B cell (primary cell): ENCODE results near the gene CBLN3. TPM values are rescaled to one million over a fixed set of nuclear protein-coding genes. Genes with fewer than 3 reads are reported as not detected.
A peak's percentile ranks its signal among the peaks of the same experiment; 100 is the strongest.

Experiments used
- ATAC-seq: fragments of 200-7000 bp; cut with Tn5 transposase; one replicate; pipeline ENCODE4 v1.10.0; 2021; ENCODE audit warnings: low read depth, mild to moderate bottlenecking, moderate number of reproducible peaks, moderate library complexity
- CTCF ChIA-PET: fragments of 350-600 bp; sonication (Branson Sonifier 250); formaldehyde crosslinking; loops from one replicate; lab custom pipeline; 2021; ENCODE audit warnings: antibody characterized with exemption, inconsistent platforms; lab: Charles Lee
- POLR2A ChIA-PET: fragments of 350-600 bp; sonication (Branson Sonifier 250); formaldehyde crosslinking; loops from one replicate; lab custom pipeline; 2021; ENCODE audit warnings: antibody characterized with exemption; lab: Charles Lee
- DNase-seq: peaks from one replicate; pipeline ENCODE4 v3.0.0; 2013
- H2AFZ ChIP-seq: 2 replicates; pipeline ENCODE4 v1.6.1; 2012; ENCODE audit warnings: mild to moderate bottlenecking, low read depth, low read length; ENCODE audit not compliant: insufficient read depth, poor library complexity, severe bottlenecking
- H3K27ac ChIP-seq, 2 donors: 1 replicate in 1 of 2; 2 replicates in 1 of 2; pipeline ENCODE4 v1.5.1; 2012 to 2013; ENCODE audit warnings: low read length in 2 of 2, mild to moderate bottlenecking in 2 of 2, moderate library complexity in 1 of 2
- H3K27me3 ChIP-seq, 4 experiments: fragments of 200-600 bp in 1 of 4; sonication (generic) in 1 of 4; replicated peaks in 1 of 4; 1 replicate in 2 of 4; 2 replicates in 2 of 4; pipeline versions ENCODE4 v1.6.1 to v1.7.0; 2013 to 2016; ENCODE audit warnings: low read length in 3 of 4, mild to moderate bottlenecking in 2 of 4, mixed read lengths in 1 of 4, moderate library complexity in 1 of 4; ENCODE audit not compliant: insufficient read depth in 4 of 4, control insufficient read depth in 3 of 4; ENCODE audit errors: control extremely low read depth in 1 of 4
- H3K36me3 ChIP-seq, 2 experiments: replicated peaks in 1 of 2; 1 replicate in 1 of 2; 2 replicates in 1 of 2; pipeline versions ENCODE4 v1.6.1 to v1.7.1; 2013; ENCODE audit warnings: low read length in 1 of 2; ENCODE audit not compliant: insufficient read depth in 2 of 2, control insufficient read depth in 1 of 2; ENCODE audit errors: control extremely low read depth in 1 of 2, extremely low read depth in 1 of 2
- H3K4me1 ChIP-seq, 2 donors: fragments of 200-600 bp in 1 of 2; sonication (generic) in 1 of 2; 1 replicate in 1 of 2; 2 replicates in 1 of 2; pipeline versions ENCODE4 v1.5.1 to v1.6.1; 2013 to 2017; ENCODE audit warnings: low read length in 2 of 2; ENCODE audit not compliant: control insufficient read depth in 2 of 2, insufficient read depth in 2 of 2
- H3K4me2 ChIP-seq: replicated peaks from 2 replicates; pipeline ENCODE3; 2012; ENCODE audit warnings: mild to moderate bottlenecking, low read depth, low read length; ENCODE audit not compliant: poor library complexity, severe bottlenecking
- H3K4me3 ChIP-seq, 5 experiments: fragments of 200-600 bp in 1 of 5; sonication (generic) in 1 of 5; 1 replicate in 3 of 5; 2 replicates in 2 of 5; pipeline versions ENCODE4 v1.5.1 to v1.7.0; 2011 to 2016; ENCODE audit warnings: low read length in 4 of 5, mild to moderate bottlenecking in 4 of 5, low read depth in 2 of 5, control low read depth in 1 of 5, moderate library complexity in 1 of 5; ENCODE audit not compliant: insufficient read depth in 1 of 5; ENCODE audit errors: control extremely low read depth in 1 of 5, extremely low read depth in 1 of 5
- H3K79me2 ChIP-seq: fragments of 200-600 bp; sonication (generic); one replicate; pipeline ENCODE4 v1.6.0; 2016; ENCODE audit warnings: low read length; ENCODE audit not compliant: control insufficient read depth, insufficient read depth
- H3K9ac ChIP-seq: fragments of 200-600 bp; sonication (generic); 2 replicates; pipeline ENCODE4 v1.6.1; 2017; ENCODE audit warnings: mild to moderate bottlenecking, low read length, moderate library complexity
- H3K9me3 ChIP-seq, 3 donors: one replicate each; pipeline versions ENCODE4 v1.6.1 to v1.7.1; 2013; ENCODE audit warnings: low read length in 2 of 3; ENCODE audit not compliant: control insufficient read depth in 2 of 3, insufficient read depth in 1 of 3; ENCODE audit errors: control extremely low read depth in 1 of 3
- H4K20me1 ChIP-seq: 2 replicates; pipeline ENCODE4 v1.6.0; 2012; ENCODE audit warnings: mild to moderate bottlenecking, low read length; ENCODE audit not compliant: insufficient read depth, control insufficient read depth, poor library complexity, severe bottlenecking
- H3K27ac Mint-ChIP-seq: one replicate; pipeline ENCODE4 v1.8.0; 2021; ENCODE audit warnings: mixed read lengths
- H3K27me3 Mint-ChIP-seq: one replicate; pipeline ENCODE4 v1.8.0; 2021; ENCODE audit warnings: mixed read lengths
- H3K4me1 Mint-ChIP-seq: one replicate; pipeline ENCODE4 v1.8.0; 2021; ENCODE audit warnings: mixed read lengths
- H3K4me3 Mint-ChIP-seq: one replicate; pipeline ENCODE4 v1.8.0; 2021; ENCODE audit warnings: mixed read lengths
- H3K9me3 Mint-ChIP-seq: one replicate; pipeline ENCODE4 v1.8.0; 2022; ENCODE audit warnings: mixed read lengths; ENCODE audit not compliant: insufficient read depth
- CTCF ChIP-seq: fragments of 200-600 bp; IDR thresholded peaks from one replicate; pipeline ENCODE4 v1.8.0; 2022; ENCODE audit warnings: antibody characterized with exemption, mild to moderate bottlenecking
- EZH2 ChIP-seq: IDR thresholded peaks from 2 replicates; pipeline ENCODE4 v1.6.1; 2012; ENCODE audit warnings: borderline replicate concordance, low read depth, mild to moderate bottlenecking, moderate library complexity, low read length; ENCODE audit not compliant: insufficient read depth, poor library complexity, severe bottlenecking
- WGBS: methylation state at CpG from one replicate; pipeline ENCODE4 v1.1.5; 2013; ENCODE audit warnings: missing lambda C conversion rate; ENCODE audit not compliant: insufficient coverage; 5-methylcytosine and 5-hydroxymethylcytosine counted together
- intact Hi-C: fragments of 100-400 bp; cut with micrococcal nuclease; formaldehyde crosslinking; loops from one replicate; pipeline ENCODE4 v1.10.0; 2022
- polyA plus RNA-seq: library from polyadenylated mRNA; depleted of rRNA; stranded (reverse); fragments of >200 nt; gene quantifications from 2 replicates; pipeline ENCODE4 v1.2.3, GENCODE V29; 2012
- total RNA-seq, 2 donors: library from RNA; stranded (reverse); fragments of 120-200 nt in 1 of 2; gene quantifications; 1 replicate in 1 of 2; 2 replicates in 1 of 2; pipeline versions ENCODE4 v1.2.3 to v1.2.4, GENCODE V29; 2013 to 2022

Gene CBLN3
- total and polyA plus RNA-seq, 2 donors (not counting 1 experiment from before 2014, with no cell fraction given), result 35.0 to 134 TPM

- no CpG with 5 or more reads among the region's 4 CpGs for WGBS
- intact Hi-C loops, result loop anchor here (2.0 kb wide), 1 partner anchor 59 kb away; no protein-coding TSS in a partner anchor
- no peak overlapping the region for H3K27ac Mint-ChIP-seq
These were observed 29.3 kb downstream of the CBLN3 start for GRCh38 chr14:24399999-24400718.

More at GRCh38 chr14:24399999-24400718, 29.3 kb downstream of the CBLN3 start:
- Histone ChIP-seq H3K27ac (no peak overlapping the region), H3K9me3 (no peaks in the 10 kb centered on the region), H3K4me3 (no peak overlapping the region), H4K20me1 (no peaks in the 10 kb centered on the region), H2AFZ (peak overlapping the region; percentile 81), H3K4me1 (peaks cover 9 to 12% of the 10 kb centered on the region in 2 donors), H3K79me2 (no peaks in the 10 kb centered on the region), H3K36me3 (no peaks in the 10 kb centered on the region), H3K27me3 (peaks cover 0 to 24% (median 3%) of the 10 kb centered on the region in 4 experiments), H3K9ac (no peak overlapping the region), H3K4me2 (no peak overlapping the region)
- CTCF ChIA-PET, result interaction anchor here (1.1 to 1.8 kb wide), 5 partner anchors 10 to 67 kb away, joined by 3 to 6 read pairs (median 5); no protein-coding TSS in a partner anchor
- Mint-ChIP-seq H3K9me3 (no peaks in the 10 kb centered on the region), H3K27me3 (peaks cover 36% of the 10 kb centered on the region), H3K4me1 (peaks cover 11% of the 10 kb centered on the region), H3K4me3 (peak overlapping the region; percentile 75)
- ATAC-seq, result no peak
- POLR2A ChIA-PET, result no interaction called here
- TF ChIP-seq EZH2, result no peak
- no peak for TF ChIP-seq CTCF
- no peak for DNase-seq
